ENCODE data around the gene KRT39.
"Not testable (repeated sequence)": the region's sequence is repeated elsewhere in the genome, so short reads cannot be mapped to it uniquely, and the experiment has no call there.

KRT39 gene

DNA sequence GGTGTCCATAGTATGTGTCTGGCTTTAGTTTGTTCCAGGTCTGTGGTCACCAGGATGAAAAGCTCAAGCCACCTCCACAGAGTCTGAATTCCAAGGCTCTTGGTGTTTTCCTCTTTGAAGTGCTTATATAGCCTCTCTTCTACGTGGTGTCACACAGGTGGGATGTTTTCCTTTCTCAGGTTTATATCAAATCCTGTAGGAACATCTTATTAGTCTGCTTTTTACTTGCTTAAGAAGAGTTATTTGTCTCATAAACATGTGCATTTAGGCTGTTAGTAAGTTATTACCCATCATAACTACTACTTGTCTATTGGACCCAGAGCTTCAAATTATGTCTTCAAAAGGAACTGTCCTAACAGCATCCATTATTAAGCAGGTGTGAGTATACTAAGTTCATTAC is at the start of gene KRT39:
KRT39 (minus strand) TSS at position 101 of the 400 bp plus-strand sequence; CDS start at position 9, 92 bp downstream.
- no peak for DNase-seq

DNA sequence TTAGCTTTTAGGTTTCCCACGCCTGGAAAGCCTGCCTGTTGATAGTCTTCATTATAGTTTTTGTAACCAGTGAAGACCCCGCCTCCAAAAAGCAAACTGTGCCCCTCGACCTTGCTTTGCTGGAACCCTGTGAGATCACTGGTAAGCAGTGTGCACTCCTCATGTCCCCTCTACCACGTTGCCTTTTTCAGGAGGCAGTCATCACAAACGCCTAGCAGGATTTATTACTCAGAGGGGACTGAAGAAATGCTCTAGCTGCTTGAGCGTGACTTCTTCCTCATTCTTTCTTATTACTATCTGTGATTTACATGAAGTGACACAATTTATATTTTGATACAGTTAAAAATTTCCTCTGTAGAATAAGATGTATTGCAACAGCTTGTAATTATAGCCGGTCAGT is 48.7 kb upstream of the KRT39 start:
- no peak for DNase-seq

DNA sequence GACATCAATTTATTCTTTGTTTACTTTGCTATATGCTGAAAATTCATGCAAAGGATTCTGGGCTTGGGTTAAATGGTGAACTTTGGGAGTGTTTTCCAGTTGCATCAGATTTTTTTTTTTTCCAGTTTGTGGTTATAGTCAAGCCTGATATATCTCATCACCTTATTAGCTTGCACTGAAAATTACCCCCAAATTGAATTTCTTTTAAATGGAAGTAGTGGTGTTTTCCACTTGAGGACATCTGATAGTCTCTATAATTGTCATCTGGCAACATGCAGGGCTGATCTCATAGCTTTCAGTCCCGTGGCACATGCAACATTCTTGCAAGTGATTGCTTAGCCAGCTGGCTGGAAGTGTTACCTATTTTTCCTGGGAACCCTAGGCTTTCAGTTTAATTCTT is 46.9 kb upstream of the KRT39 start:
- no peak for DNase-seq

DNA sequence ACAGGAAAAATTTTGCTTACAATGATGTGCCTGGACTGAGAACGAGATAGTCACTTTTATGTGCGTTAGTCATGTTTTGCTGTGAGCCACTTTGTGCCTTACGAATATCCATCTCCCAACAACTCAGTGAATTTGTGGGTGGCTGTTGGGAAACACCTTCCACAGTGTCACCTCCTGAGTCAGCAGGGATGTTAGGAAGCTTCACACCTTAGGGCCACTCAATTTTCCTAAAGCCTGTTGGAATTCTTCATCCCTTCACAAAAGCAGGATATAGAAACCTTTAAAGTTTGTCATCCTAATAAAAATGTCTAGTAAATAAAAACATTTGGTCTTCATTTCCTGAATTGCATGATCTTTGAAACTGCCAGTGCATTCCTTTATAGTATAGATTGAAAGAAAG is 46.4 kb upstream of the KRT39 start:
- no peak for DNase-seq

DNA sequence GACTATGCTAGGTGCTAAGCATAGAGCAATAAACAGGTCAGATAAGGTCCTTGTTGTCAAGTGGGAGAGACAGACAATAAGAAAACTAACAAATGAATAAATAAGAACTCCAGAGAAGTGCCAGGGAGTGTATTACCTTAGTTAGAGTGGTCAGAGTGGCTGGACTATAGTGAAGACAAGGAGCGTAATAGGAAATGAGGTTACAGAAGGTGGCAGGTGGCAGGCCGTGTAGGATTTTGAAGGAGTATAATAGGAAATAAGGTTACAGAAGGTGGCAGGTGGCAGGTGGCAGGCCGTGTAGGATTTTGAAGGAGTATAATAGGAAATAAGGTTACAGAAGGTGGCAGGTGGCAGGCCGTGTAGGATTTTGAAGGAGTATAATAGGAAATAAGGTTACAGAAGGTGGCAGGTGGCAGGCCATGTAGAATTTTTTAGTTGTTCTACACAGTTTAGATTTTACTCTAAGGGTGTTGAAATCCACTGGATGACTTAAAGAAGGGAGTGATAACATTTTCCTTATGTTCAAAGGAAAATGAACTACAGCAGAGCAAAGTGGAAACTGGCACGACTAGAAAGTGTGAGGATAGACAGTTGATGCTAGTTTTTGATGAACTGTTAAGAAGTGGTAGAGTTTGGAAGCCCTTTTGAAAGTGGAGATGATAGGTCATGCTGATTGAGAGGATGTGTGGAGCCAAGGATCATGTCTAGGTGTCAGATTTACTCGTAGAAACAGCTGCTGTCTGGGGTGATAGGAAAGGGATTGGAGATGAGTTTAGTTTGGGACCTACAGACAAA is 45.8 kb upstream of the KRT39 start:
- DNase-seq, result no peak

DNA sequence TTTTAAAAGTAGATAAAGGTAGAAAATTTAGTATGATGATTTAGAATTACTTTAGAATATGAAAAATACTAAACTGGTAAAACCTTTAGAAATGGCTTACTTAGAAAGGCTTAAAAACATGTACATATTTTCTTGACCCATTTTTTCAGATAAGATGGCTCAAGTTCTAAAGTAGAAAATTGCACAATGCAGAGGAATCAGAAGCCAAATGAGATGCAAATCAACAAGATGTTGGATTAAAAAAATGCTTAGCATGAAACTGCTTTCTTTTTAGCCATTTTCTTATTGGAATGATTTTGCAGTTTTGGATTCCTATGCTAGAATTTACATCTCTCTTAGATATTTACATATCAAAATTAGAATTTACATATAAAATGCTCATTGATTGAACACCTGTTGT is 43.7 kb upstream of the KRT39 start:
- DNase-seq, result no peak

DNA sequence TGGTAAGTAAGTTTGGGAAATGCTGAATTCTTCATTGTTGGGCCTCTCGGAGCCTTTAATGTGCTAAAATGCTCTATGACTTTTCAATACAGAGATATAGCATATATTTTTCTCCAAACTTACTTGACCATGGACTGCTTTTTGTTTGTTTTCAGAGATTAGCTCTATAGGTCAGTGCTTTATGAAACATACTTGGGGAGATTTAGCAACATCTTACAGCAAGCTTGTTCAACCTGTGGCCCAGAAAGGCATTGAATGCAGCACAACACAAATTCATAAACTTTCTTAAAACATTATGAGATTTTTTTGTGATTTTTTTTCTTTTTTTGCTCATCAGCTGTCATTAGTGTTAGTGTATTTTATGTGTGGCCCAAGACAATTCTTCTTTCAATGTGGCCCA is 43.2 kb upstream of the KRT39 start:
- no peak for DNase-seq

DNA sequence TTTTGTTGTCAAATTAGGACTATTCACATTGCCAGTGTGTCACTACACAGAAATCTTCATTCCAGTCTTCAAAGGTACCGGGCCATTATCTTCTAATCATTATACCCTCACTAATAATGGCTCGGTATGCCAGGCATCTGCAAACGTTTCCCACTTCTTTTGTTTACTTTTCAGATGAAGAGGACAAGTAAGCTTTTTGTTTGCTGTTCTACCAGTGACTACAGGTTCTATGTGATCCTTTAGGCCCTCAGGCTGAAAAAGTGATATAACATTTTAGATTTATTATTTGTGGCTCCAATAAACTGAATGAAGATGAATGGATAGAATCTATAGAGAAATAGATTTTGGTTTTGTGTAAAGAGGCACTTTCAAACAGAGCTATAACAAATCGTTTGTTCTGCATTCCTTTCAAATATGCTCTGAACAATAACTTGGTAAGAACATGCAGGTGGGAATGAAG is 42.6 kb upstream of the KRT39 start:
- DNase-seq, result no peak

DNA sequence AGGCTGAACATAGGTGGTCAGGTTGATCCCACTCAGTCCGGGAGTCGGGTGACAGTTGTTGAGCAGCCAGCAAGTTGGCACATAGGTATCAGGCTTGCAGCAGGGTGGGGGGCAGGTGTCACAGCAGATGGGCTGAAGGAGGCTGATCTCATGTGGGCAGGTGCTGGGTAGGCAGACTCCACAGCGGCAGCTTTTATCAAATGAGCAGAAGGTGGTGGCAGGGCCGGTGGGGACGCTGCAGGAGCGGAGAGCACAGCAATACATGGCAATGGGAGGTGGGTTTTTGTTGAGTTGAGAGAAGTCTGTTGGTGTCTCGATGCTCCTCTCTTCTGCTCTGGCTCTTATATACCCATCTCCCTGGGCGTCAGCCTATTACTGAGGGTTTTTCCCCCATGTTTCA is 42.1 kb upstream of the KRT39 start, which contains the start of gene KRTAP3-1:
KRTAP3-1 (minus strand) TSS at position 318 of the 400 bp plus-strand sequence; CDS start at position 264, 54 bp downstream.
- no peak for DNase-seq

DNA sequence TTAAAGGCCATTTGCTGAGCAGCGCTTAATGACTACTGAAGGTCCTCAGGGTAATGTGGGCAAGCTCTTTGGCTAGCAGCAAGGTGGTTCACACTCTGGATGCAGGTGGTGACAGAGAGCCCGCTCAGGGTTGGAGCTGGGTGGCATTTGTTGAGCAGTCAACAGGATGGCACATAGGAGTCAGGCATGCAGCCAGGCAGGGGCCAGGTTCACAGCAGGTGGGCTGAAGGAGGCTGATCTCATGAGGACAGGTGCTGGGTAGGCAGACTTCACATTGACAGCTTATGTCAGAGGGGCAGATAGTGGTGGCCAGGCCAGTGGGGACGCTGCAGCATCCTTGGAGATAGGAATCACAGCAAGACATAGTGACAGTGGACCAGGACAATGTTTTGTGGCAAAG is 37.6 kb upstream of the KRT39 start:
- DNase-seq, result no peak

DNA sequence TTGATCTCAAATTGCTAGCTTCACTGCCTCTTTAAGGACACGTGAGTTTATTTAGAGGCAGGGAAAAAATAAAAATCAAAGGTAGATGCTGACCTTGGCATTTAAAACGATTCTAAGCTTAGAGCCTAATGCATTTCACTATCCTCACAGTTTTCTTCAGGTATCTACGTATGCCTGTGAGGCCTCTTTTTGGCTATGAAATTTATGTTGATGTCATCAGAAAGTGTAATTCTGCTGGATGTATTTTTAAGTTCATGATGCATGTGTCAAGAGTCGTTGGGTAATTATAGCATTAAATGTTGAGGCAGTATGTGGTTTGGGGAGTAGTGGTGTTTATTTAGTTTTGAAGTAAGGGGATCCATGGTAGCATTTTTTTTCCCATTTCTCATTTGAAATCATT is 37.2 kb upstream of the KRT39 start:
- DNase-seq, result no peak

DNA sequence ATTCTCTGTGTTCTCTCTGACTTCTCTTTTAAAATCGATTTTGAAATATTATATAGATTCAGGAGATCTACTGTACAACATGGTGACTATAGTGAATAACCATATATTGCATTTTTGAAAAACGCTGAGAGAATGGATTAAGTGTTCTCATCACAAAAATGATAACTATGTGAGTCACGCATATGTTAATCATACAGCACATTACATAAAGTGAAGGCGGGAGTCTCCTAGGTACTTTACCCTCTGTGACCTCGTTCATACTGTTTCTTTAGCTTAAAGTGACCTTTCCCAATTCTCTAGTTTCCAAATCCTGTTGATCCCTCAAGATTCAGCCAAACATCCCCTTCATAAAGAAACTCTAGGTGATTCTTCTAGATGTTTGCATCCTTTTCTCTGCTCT is 36.1 kb upstream of the KRT39 start:
- no peak for DNase-seq

DNA sequence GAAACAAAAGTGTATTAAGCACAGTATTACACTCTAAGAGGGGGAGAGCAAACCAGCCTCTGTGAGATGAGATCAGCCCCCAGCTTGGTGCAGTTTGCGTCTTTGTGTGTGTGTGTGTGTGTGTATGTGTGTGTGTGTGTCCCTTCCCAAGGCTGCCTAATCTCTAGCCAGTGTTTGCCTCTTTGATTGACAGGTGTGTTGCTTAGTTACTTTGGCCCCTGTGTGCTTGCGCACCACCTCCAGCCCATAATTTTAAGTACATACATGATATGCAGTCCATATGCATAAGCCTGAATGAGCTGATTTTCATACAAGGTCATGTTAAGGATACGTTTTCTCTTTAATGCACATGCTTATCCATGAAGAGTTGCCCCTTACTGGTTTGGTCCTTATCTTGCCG is 35.0 kb upstream of the KRT39 start:
- no peak for DNase-seq

DNA sequence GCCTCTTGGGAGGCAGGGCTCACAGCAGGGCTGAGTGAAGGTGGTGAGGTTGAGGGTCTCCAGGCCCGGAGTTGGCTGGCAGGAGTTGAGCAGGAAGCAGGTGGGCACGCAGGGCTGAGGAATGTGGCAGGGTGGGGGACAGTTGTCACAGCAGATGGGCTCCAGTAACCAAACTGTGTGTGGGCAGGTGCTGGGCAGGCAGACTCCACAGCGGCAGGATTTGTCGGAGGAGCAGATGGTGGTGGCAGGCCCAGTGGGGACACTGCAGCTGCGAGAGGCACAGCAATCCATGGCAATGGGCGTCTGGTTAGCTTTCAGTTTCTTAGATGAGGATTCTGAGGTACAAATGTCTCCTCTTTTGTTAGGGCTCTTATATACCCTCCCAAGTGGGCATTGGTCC is 32.8 kb upstream of the KRT39 start, which contains the start of gene KRTAP3-2:
KRTAP3-2 (minus strand) TSS at position 344 of the 400 bp plus-strand sequence; CDS start at position 291, 53 bp downstream.
- not testable (repeated sequence) for DNase-seq

DNA sequence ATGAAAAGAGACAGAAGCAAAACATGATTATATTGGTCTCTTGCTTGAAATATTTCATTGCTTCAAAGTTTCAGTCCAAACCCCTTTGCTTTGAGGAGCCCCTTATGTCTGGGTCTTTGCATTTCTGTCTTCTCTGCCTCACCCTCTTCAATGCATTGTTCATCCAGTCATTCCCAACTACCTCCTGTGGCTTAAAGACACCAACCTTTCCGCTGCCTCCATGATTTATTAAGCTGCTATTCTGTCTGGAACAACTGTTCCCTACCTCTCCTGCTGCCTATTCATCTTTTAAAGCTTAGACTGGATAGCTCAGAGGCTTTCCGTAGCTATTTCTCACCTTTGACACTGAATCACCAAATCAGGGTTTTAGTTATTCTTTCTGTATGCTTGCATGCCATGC is 30.6 kb upstream of the KRT39 start:
- no peak for DNase-seq

DNA sequence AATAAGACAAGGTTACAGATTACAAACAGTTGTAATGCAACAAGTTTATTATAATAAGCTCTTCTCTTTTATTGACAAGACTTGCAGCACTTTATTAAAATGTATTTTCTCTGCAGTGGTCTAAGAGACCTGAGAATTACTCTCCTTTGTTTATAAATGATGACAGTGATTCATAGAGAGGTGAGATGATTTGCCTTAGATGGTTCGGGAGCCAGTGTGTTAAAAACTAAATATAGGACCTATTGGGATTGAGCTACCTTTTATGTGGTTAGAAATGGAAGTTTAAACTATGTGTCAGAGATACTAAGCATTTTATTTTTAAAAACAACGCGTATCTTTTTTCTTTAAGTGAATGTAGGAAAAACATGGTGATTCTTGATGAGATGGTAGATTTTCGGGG is 30.1 kb upstream of the KRT39 start:
- no peak for DNase-seq

DNA sequence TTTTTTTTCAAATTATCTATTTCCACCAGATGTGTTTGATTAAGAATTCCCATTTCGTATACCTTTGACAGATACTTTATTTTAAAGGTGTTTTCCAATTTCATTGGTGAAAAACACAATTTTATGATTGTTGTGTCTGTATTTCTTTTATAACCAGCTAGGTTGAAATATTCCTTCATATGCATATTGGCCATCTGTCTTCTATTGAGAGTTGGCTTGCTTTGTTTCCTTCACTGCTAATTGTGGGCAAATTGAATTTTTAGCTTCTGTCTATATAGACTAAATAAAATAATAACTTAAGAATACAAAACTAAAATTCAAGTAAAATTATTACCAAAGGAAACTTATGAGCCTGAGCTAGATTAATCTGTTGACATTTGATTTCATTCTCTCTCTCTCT is 28.4 kb upstream of the KRT39 start:
- DNase-seq, result no peak

DNA sequence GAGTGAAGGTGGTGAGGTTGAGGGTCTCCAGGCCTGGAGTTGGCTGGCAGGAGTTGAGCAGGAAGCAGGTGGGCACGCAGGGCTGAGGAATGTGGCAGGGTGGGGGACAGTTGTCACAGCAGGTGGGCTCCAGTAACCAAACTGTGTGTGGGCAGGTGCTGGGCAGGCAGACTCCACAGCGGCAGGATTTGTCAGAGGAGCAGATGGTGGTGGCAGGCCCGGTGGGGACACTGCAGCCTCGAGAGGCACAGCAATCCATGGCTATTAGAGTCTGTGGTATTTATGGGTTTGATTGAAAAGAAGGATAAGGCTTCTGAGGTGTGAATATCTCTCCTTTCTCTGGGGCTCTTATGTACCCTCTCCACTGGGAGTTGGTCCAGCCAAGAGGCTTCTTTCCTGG is 27.1 kb upstream of the KRT39 start, which contains the start of gene KRTAP3-3:
KRTAP3-3 (minus strand) TSS at position 326 of the 400 bp plus-strand sequence; CDS start at position 259, 67 bp downstream.
- no peak for DNase-seq

DNA sequence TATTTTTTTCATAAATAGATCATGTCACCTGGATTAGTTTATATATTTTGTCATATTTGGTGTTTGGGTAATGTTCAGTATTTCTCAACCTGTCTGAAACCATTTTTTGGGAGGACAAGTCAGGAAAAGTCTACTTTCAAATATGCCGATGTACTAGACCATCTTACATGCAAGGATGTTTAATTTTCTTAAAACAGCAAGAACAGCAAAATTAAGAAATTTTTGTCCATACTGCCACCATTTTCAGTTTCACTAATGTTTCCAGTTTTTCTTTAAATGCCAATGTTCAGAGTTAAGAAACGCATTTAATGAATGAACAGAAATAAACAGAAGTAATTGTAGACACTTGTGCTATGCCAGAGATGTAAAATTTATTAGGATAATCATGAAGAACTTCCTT is 26.3 kb upstream of the KRT39 start:
- DNase-seq, result no peak

DNA sequence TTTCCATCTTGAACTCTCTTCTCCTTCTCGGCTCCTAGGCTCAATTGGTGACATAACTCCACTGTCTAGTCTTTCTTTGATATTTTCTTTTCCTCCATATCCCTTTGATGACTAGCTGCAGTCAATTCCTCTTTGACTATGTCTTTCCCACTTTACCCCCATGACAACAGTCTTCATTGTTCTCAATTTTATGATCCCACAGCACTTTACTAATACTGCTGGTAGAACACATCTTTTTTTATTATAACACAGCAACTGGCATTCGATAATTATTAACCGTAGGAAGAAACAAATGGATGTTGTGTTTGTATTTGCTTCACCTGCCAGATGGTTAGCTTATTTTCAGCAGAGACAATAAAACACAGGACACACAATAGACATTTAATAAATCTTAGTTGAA is 25.9 kb upstream of the KRT39 start:
- no peak for DNase-seq

DNA sequence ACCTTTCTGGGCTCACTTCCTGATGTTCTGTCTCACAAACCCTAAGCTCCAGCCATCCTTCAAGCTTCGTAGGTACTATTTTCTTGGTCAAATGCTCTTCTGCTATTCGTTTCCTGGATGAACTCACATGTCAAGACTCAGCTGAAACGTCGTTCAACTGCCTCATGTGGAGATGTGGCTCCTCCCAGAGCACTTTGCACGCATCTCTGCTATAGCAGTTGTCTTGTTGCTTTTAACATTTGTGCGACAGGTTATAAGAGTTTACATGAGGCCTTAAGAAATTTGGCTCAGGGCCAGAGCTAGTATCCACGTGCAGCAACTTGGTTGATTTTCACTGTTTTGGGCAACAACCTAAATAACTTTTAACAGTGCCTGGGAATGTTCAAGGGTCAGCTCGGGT is 20.2 kb upstream of the KRT39 start:
- no peak for DNase-seq

DNA sequence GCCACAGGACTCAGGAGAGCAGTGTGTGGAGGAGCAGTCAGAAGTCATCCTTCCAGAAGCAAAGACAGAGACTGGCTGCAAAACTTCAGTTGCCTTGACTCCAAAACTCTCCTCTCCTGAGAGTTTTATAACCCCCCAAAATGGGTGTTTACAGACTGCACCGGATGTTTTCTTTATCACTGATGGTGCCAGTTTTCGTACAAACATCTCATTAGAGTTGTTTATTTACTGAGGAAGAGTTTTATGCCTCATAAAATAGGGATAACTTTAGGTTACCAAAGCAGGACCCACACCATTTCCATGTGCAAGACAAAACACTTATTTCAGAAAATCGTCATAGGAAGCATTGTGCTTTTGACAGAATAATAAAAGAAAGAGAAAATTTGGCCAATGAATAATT is 17.5 kb upstream of the KRT39 start, which contains the start of gene KRT40:
KRT40 (minus strand) TSS at position 101 of the 400 bp plus-strand sequence; CDS start at position 48, 53 bp downstream.
- DNase-seq, result no peak

DNA sequence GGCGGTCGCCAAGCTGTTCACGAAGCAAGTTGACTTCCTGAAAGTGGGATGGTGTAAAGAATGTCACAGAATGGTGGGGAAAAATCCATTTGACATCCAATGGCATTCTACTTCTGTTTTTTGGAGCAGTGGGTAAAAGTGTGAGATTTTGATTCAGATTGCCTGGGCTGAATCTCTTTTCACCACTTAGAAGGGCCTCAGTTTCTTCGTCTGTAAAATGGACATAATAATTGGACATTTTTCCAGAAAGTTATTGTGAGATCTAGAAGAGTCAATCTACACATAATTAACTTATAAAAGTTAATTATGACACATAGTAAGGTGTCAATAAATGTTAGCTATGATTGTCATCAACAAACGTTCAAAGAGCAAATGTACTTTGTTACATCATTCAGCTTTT is 14.4 kb upstream of the KRT39 start:
- no peak for DNase-seq

DNA sequence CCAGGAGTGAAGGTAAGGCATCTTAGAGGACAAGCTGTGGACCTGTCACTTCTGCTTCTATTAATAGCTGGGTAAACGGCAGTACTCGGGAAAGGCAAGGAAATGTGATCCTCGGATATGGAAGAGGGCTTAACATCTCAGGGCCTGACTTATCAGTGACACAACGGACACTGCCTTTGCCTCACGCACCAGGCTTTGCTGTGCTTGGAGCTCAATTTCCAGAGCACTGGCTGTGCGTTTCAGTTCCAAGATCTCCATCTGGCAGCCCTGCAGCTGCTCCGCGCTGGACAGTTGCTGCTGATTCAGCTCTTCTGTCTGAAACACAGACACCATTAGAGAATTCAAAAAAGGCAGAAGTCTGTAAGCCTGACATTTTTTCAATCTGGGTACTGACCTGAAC is 13.8 kb upstream of the KRT39 start:
- no peak for DNase-seq

DNA sequence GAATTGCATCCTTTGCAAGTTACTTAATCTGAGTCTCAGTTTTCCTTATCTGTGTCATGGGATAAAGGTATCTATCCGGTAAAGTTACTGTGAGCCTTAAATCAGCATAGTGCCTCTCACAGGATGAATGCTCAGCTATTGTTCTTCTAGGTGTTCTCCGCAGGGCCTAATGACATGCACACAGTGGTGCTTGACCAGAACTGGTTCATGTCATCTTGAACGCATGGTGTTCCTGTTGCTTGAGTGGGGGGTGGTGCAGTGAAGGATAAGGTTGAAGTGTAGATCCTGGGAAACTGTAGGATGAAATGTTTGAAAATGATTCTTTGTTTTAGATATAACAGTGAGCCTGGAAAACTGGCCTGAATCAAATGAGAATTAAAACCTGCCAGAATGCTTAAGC is 13.4 kb upstream of the KRT39 start:
- DNase-seq, result no peak

Data from NCI-H2081 treated with DMSO at 0.1 percent for 48 hours (cell line).